Hepatocyte (in vitro differentiated cells): ENCODE results near the gene MPC1. TPM values are rescaled to one million over a fixed set of nuclear protein-coding genes. Genes with fewer than 3 reads are reported as not detected.

Experiments used
- DNase-seq: peaks from one replicate; pipeline ENCODE4 v3.0.0-alpha.2; 2016; ENCODE audit warnings: low spot score
- H2AFZ ChIP-seq: fragments of 200-600 bp; sonication (generic); 2 replicates; pipeline ENCODE4 v1.6.0; 2016; ENCODE audit warnings: antibody characterized with exemption, mild to moderate bottlenecking
- H3K27ac ChIP-seq: fragments of 200-600 bp; sonication (generic); 2 replicates; pipeline ENCODE4 v1.5.1; 2016; ENCODE audit warnings: mild to moderate bottlenecking
- H3K27me3 ChIP-seq: fragments of 200-600 bp; sonication (generic); 2 replicates; pipeline ENCODE4 v1.6.1; 2016
- H3K36me3 ChIP-seq: fragments of 200-600 bp; sonication (generic); replicated peaks from 2 replicates; pipeline ENCODE4 v1.5.1; 2016; ENCODE audit warnings: low read depth; ENCODE audit not compliant: insufficient read depth
- H3K4me1 ChIP-seq: fragments of 200-600 bp; sonication (generic); 2 replicates; pipeline ENCODE4 v1.5.1; 2016; ENCODE audit warnings: mild to moderate bottlenecking, moderate library complexity; ENCODE audit not compliant: insufficient read depth
- H3K4me2 ChIP-seq: fragments of 200-600 bp; sonication (generic); 2 replicates; pipeline ENCODE4 v1.6.0; 2016
- H3K4me3 ChIP-seq: fragments of 200-600 bp; sonication (generic); 2 replicates; pipeline ENCODE4 v1.5.1; 2016; ENCODE audit warnings: mild to moderate bottlenecking
- H3K79me2 ChIP-seq: fragments of 200-600 bp; sonication (generic); 2 replicates; pipeline ENCODE4 v1.6.0; 2017; ENCODE audit warnings: mild to moderate bottlenecking
- H3K9me2 ChIP-seq: fragments of 200-600 bp; sonication (generic); replicated peaks from 2 replicates; pipeline ENCODE4 v1.6.0; 2017; ENCODE audit warnings: mild to moderate bottlenecking; ENCODE audit not compliant: insufficient read depth
- H3K9me3 ChIP-seq: fragments of 200-600 bp; sonication (generic); 2 replicates; pipeline ENCODE4 v1.5.1; 2016; ENCODE audit warnings: low read depth, mild to moderate bottlenecking
- H4K20me1 ChIP-seq: fragments of 200-600 bp; sonication (generic); 2 replicates; pipeline ENCODE4 v1.6.0; 2016; ENCODE audit warnings: mild to moderate bottlenecking; ENCODE audit not compliant: insufficient read depth, poor library complexity, severe bottlenecking
- EZH2 ChIP-seq: fragments of 200-600 bp; sonication (generic); IDR thresholded peaks from 2 replicates; pipeline ENCODE4 v1.6.1; 2016; ENCODE audit warnings: antibody characterized with exemption, mild to moderate bottlenecking, borderline replicate concordance
- EZH2phosphoT487 ChIP-seq: fragments of 200-600 bp; sonication (generic); IDR thresholded peaks from one replicate; pipeline ENCODE4 v1.6.1; 2018; ENCODE audit warnings: antibody characterized with exemption, mild to moderate bottlenecking, low read depth, moderate library complexity; ENCODE audit not compliant: unreplicated experiment, severe bottlenecking
- WGBS: methylation state at CpG from one replicate; pipeline ENCODE4 v1.1.6; 2016; ENCODE audit warnings: low lambda C conversion rate; ENCODE audit errors: missing lambda C conversion rate; 5-methylcytosine and 5-hydroxymethylcytosine counted together
- polyA plus RNA-seq: library from polyadenylated mRNA; unstranded; fragments of >200 nt; fragmentation: Nextera tagmentation; extraction: Ambion mirVana; gene quantifications from 2 replicates; pipeline ENCODE4 v1.2.1, GENCODE V29; 2016
- total RNA-seq: library from RNA; depleted of rRNA; stranded (reverse); fragments of >200 nt; gene quantifications from 2 replicates; pipeline ENCODE4 v1.2.3, GENCODE V29; 2014
- TF ChIP-seq, protein P1 (sequence below): fragments of 200-600 bp; sonication (generic); IDR thresholded peaks from 2 replicates; pipeline ENCODE4 v1.5.1; 2016; ENCODE audit warnings: antibody characterized with exemption, mild to moderate bottlenecking; ENCODE audit not compliant: poor library complexity

Gene MPC1
- total and polyA plus RNA-seq, 2 experiments from 2014 or later = 70.2 to 75.4 TPM

DNA sequence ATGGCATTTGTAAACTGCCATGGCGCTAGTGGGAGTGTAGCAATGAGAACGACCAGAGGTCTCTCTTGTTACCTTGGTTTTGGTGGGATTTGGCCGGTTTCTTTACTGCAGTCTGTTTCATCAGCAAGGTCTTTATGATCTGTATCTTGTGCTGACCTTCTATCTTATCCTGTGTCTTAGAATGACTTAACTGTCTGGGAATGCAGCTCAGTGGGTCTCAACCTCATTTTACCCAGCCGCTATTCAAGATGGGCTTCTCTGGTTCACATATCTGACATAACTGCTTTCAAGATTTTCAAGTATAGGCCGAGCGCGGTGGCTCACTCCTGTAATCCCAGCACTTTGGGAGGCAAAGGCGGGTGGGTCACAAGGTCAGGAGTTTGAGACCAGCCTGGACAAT, 38.5 kb downstream of the MPC1 start:
- H3K27ac ChIP-seq = peak overlapping the region; percentile 93

DNA sequence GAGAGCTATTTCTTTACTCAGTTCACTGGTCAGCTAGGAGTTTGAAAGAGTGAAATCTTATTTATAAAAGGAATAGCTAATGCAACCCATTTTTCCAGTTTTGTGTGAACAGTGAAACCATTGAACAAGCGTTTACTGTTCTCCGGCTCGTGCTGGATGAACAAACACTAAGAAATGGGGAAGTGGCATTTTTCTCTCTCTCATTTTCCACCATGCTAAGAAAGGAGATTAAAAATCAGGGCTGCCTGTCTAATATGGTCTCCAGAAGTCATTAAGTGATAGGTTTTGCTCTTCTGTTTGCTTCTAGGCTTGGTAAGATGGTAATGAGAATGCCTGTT, 39.6 kb downstream of the MPC1 start:
- peak overlapping the region; percentile 85 for H3K4me2 ChIP-seq
- H3K4me3 ChIP-seq = peak overlapping the region; percentile 86
- peaks cover 27% of the 10 kb centered on the region for H4K20me1 ChIP-seq
- peaks cover 51% of the 10 kb centered on the region for H3K79me2 ChIP-seq
- H3K27me3 ChIP-seq = no peaks in the 10 kb centered on the region
- H3K9me3 ChIP-seq = no peaks in the 10 kb centered on the region
- 50% methylated on average over 3 of the region's 3 CpGs for WGBS
- H2AFZ ChIP-seq = peak overlapping the region; percentile 92
- no peaks in the 10 kb centered on the region for H3K36me3 ChIP-seq
- TF ChIP-seq, protein P1, sequence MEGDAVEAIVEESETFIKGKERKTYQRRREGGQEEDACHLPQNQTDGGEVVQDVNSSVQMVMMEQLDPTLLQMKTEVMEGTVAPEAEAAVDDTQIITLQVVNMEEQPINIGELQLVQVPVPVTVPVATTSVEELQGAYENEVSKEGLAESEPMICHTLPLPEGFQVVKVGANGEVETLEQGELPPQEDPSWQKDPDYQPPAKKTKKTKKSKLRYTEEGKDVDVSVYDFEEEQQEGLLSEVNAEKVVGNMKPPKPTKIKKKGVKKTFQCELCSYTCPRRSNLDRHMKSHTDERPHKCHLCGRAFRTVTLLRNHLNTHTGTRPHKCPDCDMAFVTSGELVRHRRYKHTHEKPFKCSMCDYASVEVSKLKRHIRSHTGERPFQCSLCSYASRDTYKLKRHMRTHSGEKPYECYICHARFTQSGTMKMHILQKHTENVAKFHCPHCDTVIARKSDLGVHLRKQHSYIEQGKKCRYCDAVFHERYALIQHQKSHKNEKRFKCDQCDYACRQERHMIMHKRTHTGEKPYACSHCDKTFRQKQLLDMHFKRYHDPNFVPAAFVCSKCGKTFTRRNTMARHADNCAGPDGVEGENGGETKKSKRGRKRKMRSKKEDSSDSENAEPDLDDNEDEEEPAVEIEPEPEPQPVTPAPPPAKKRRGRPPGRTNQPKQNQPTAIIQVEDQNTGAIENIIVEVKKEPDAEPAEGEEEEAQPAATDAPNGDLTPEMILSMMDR = no peak
- TF ChIP-seq EZH2phosphoT487 = no peak
- TF ChIP-seq EZH2 = no peak
- H3K9me2 ChIP-seq = no peaks in the 10 kb centered on the region
- peak overlapping the region; percentile 93 for H3K27ac ChIP-seq
- no peak for DNase-seq
- peaks cover 21% of the 10 kb centered on the region for H3K4me1 ChIP-seq

More for the DNA sequence above, 38.5 kb downstream of the MPC1 start:
- no peaks in the 10 kb centered on the region for H3K27me3 ChIP-seq
- peaks cover 21% of the 10 kb centered on the region for H3K4me1 ChIP-seq
- H4K20me1 ChIP-seq = peaks cover 18% of the 10 kb centered on the region
- H3K4me2 ChIP-seq = peak overlapping the region; percentile 85
- no peak for DNase-seq
- H3K4me3 ChIP-seq = no peak overlapping the region
- no peaks in the 10 kb centered on the region for H3K9me3 ChIP-seq
- TF ChIP-seq, protein P1 = no peak
- TF ChIP-seq EZH2 (no peak), EZH2phosphoT487 (no peak)
- peaks cover 39% of the 10 kb centered on the region for H3K79me2 ChIP-seq
- no peaks in the 10 kb centered on the region for H3K9me2 ChIP-seq
- 69% methylated on average over 8 of the region's 8 CpGs for WGBS
- no peak overlapping the region for H2AFZ ChIP-seq
- H3K36me3 ChIP-seq = no peaks in the 10 kb centered on the region

DNA sequence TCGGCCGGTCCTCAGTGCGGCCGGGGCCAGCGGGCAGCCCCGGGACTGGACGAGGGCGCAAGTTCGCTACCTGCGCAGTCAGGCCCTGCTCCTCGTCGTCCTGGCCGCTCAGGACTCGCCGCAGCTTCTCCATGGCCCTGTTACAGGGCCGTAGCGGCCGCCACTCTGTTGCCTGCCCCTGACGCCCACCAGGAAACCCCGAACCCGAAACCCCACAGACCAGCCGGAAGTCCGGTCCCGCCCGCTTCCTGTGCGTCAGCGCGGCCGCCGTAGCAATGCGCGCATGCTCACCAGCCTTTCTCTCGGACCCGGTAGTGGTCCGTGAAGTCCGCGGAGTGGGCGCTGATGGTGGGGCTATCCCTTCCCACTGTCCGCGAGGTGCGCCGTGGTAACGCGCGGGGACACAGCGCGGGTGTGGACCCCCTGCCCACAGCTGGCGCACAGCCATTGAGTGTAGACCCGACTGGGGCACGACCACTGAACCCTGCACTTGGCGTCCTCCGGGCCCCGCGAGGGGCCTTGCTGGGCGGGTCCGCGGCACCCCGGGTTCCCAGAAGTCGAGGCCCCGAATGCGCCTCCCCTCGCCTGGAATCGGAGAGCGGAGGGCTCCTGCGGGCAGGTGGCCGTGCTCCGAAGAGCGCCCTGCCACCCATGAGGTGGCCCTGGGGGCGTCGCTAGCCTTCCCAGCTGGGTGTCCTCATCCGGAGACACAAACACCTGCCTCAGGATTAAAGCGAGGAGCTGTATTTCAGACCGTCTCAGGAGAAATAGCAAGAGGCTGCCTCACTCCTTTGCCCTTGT, 40.2 kb downstream of the MPC1 start, which contains the start of gene SFT2D1:
SFT2D1 (minus strand) TSS at position 197 of the 801 bp plus-strand sequence; CDS start at position 133, 64 bp downstream.
- Histone ChIP-seq H2AFZ (peak within 1 kb of the TSS; percentile 92), H3K4me2 (peak within 1 kb of the TSS; percentile 85), H3K27me3 (no peaks in the 10 kb centered on the region), H3K27ac (peak within 1 kb of the TSS; percentile 93), H3K4me1 (peaks cover 21% of the 10 kb centered on the region), H3K9me3 (no peaks in the 10 kb centered on the region), H3K4me3 (peak within 1 kb of the TSS; percentile 86), H3K79me2 (peaks cover 56% of the 10 kb centered on the region), H3K9me2 (no peaks in the 10 kb centered on the region), H3K36me3 (no peaks in the 10 kb centered on the region), H4K20me1 (peaks cover 30% of the 10 kb centered on the region)
- WGBS = 2% methylated on average over 68 of the region's 73 CpGs
- TF ChIP-seq EZH2 (no peak), EZH2phosphoT487 (no peak)
- TF ChIP-seq, protein P1 = no peak
- peak; percentile 92 for DNase-seq
